ENCODE measurements around the gene LRRC61.
"Not testable (repeated sequence)": the region's sequence is repeated elsewhere in the genome, so short reads cannot be mapped to it uniquely, and the experiment has no call there.

The LRRC61 gene, protein sequence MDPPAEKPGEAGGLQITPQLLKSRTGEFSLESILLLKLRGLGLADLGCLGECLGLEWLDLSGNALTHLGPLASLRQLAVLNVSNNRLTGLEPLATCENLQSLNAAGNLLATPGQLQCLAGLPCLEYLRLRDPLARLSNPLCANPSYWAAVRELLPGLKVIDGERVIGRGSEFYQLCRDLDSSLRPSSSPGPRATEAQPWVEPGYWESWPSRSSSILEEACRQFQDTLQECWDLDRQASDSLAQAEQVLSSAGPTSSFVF

DNA sequence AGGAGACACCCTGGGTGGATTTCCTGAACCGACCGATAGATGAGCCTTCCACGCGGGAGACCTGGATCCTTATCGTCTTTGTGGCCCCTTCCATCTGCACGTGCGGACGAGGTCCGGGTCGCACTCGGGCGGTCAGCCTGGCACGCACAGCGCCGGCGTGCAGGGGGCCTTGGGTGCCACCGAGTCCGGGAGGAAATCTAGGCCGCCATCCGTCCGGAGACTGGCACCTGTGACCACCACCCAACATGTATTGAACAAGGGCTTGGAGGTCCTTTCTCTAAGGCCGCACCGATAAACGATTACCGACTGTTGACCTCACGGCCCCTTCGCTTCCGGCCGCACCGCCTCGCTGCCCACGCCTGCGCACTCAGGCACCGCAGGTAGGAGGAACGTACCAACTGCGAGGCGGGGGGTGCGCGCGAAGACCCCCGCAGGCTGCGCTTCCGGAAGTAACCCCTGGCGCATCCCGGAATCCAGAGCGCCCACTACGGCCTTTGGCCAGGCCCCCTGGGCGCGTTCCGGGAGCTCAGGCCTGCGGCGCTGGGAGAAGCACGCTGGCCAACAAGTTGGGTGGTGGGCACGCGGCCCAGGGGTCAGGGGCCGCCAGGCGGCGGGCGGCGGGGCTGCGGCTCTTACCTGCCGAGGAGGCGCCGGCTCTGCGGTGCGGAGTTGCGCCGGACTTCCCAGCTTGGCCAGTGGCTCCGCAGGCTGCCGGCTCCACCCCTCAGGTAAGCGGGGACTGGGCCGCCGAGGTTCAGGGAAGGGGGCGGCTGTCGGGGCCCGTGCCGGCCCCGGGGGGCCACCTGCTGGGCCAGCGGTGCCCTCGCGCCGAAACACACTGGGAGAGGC lies at the start of gene LRRC61, which contains the start of gene ACTR3C:
TSS of gene LRRC61 (plus strand) at position 523 of the 849 bp plus-strand sequence. CDS start 13,507 bp downstream, outside the sequence.
TSS of gene ACTR3C (minus strand) at position 713 of the 849 bp plus-strand sequence. CDS start 28,249 bp downstream, outside the sequence.
- H3K4me3 ChIP-seq (ENCODE audit: low read depth, low read length): peak within 1 kb of the TSS; percentile 70
- peak; percentile 34 for TF ChIP-seq CTCF (IDR thresholded peaks at IDR 0.05; ENCODE audit: control insufficient read depth, extremely low read depth, insufficient read depth)
- no peak for DNase-seq (ENCODE audit: low read depth)

DNA sequence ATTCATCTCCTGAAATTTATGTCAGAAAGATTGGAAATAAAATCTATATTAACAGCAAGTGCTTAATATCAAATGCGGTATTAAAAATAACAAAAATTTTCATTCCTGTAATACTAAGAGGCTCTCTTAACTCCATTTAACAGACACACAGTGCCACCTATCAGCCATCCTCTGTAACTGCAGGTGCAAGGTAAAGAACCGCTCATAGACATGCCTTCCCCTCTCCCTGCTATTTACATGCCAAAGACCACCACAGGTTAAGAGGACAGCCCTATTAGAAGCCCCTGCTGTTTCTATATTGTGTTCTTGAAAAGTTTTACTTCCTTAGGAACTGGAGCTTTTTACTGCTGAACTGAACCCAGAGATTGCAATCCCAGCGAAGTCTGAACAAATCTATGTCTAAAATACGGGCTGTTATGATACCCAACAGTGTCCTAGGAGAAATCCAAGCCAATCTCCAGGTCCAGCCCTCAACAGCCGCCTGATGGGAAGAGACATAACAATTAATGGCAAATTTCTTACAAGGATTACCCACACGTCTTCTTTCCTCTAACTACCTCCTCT lies 46.9 kb upstream of the LRRC61 start:
- peak; percentile 60 for TF ChIP-seq CTCF (IDR thresholded peaks at IDR 0.05; ENCODE audit: control insufficient read depth, extremely low read depth, insufficient read depth)

GRCh38 chr7:150278383-150278782 lies 44.8 kb upstream of the LRRC61 start:
- DNase-seq (ENCODE audit: low read depth); H3K4me3 ChIP-seq (ENCODE audit: low read depth, low read length): not testable (repeated sequence)

More for the DNA sequence above, 46.9 kb upstream of the LRRC61 start:
- DNase-seq (ENCODE audit: low read depth); H3K4me3 ChIP-seq (ENCODE audit: low read depth, low read length): not testable (repeated sequence)

GRCh38 chr7:150281681-150282403 lies 41.3 kb upstream of the LRRC61 start:
- H3K4me3 ChIP-seq (ENCODE audit: low read depth, low read length); DNase-seq (ENCODE audit: low read depth): not testable (repeated sequence)

GRCh38 chr7:150283111-150283510 lies 40.0 kb upstream of the LRRC61 start:
- not testable (repeated sequence) for DNase-seq (ENCODE audit: low read depth); H3K4me3 ChIP-seq (ENCODE audit: low read depth, low read length)

GRCh38 chr7:150283608-150284007 lies 39.5 kb upstream of the LRRC61 start:
- not testable (repeated sequence) for H3K4me3 ChIP-seq (ENCODE audit: low read depth, low read length); DNase-seq (ENCODE audit: low read depth)

GRCh38 chr7:150285849-150286754 lies 37.1 kb upstream of the LRRC61 start:
- TF ChIP-seq CTCF (IDR thresholded peaks at IDR 0.05; ENCODE audit: control insufficient read depth, extremely low read depth, insufficient read depth): peak; percentile 53; the same call in 1 of the 2 replicates
- DNase-seq (ENCODE audit: low read depth); H3K4me3 ChIP-seq (ENCODE audit: low read depth, low read length): not testable (repeated sequence)

- not testable (repeated sequence) for DNase-seq (ENCODE audit: low read depth); H3K4me3 ChIP-seq (ENCODE audit: low read depth, low read length)
These were observed 35.3 kb upstream of the LRRC61 start for GRCh38 chr7:150287815-150288214.

GRCh38 chr7:150288816-150289215 lies 34.3 kb upstream of the LRRC61 start:
- H3K4me3 ChIP-seq (ENCODE audit: low read depth, low read length); DNase-seq (ENCODE audit: low read depth): not testable (repeated sequence)

DNA sequence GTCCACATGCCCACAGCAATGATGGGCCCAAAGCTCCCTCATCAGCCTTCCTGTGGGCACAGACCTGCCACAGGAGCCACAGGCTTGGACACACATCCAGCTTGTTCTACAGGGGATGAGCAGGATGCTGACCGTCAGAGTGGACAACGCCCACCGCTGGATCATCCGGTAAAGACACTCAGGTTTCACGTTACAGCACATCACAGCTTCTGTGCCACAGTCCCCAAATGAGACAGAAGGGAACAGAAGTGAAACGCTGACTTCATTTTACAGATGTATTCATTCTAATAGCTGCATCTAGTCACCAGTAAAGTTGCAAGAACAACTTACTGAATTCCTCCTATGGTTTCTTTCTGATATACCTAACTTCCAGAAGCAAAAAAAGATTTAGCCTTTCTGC lies 32.8 kb upstream of the LRRC61 start:
- DNase-seq (ENCODE audit: low read depth); H3K4me3 ChIP-seq (ENCODE audit: low read depth, low read length): not testable (repeated sequence)

GRCh38 chr7:150295027-150295426 lies 28.1 kb upstream of the LRRC61 start:
- not testable (repeated sequence) for H3K4me3 ChIP-seq (ENCODE audit: low read depth, low read length)
- peak; percentile 55 for DNase-seq (ENCODE audit: low read depth)

DNA sequence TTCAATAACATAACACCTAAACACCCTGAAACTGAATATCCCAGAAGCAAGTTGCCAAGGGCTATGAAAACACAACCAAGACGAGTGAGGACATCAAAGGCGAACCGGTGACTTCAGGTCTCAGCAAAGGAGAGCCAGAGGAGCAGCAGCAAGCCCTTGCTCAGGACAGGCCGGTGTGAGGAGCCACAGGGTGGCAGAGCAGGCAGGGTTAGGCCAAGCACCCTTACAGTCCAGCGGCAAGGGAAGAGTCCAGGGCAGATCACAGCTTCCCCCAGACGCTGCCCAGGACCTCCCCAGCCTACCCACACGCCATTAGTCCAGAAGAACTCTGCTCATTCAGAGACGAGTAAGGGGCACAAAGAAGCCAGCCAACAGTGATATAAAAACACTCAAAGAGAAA lies 27.5 kb upstream of the LRRC61 start:
- not testable (repeated sequence) for H3K4me3 ChIP-seq (ENCODE audit: low read depth, low read length); DNase-seq (ENCODE audit: low read depth)

DNA sequence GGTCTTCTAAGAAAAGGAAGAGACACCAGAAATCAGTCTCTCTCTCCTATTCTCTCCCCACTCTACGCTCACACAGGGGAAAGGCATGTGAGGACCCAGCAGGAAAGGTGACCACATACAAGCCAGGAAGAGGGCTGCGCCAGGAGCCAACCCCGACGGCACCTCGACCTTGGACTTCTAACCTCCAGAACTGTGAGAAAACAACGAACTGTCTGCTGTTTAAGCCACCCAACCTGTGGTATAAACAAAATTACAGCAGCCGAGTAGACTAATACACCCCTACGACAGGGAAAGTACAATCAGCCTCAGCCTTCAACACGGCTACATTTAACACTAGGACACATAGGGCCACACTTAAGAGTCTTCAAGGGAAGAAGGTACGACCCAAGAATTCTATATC lies 26.4 kb upstream of the LRRC61 start:
- H3K4me3 ChIP-seq (ENCODE audit: low read depth, low read length); DNase-seq (ENCODE audit: low read depth): not testable (repeated sequence)
